A549 (cell line): ENCODE results near the gene FOLR1. TPM values are rescaled to one million over a fixed set of nuclear protein-coding genes. Genes with fewer than 3 reads are reported as not detected.
"Not testable (repeated sequence)": the region's sequence is repeated elsewhere in the genome, so short reads cannot be mapped to it uniquely, and the experiment has no call there.

Experiments used
- ATAC-seq, 2 experiments: fragments of 200-7000 bp in 1 of 2; fragments of >200 bp in 1 of 2; cut with Nextera tagmentation in 1 of 2; cut with Tn5 transposase in 1 of 2; 3 replicates each; pipeline versions ENCODE4 v1.8.0 to v1.9.1; 2018 to 2020; ENCODE audit warnings: mild to moderate bottlenecking in 1 of 2, moderate library complexity in 1 of 2
- CTCF ChIA-PET: fragments of 300-600 bp; sonication (Branson Sonifier 250); formaldehyde crosslinking; extraction: SDS; loops from one replicate; lab custom pipeline; 2021; ENCODE audit warnings: antibody characterized with exemption, inconsistent platforms; lab: Yijun Ruan, JAX
- POLR2A ChIA-PET: fragments of 350-600 bp; formaldehyde crosslinking; extraction: SDS; loops from one replicate; lab custom pipeline; 2021; ENCODE audit warnings: antibody characterized with exemption, inconsistent platforms; lab: Yijun Ruan, JAX
- DNase-seq, 2 experiments: peaks; one replicate each; pipeline versions ENCODE4 v3.0.0 to v3.0.0-alpha.2; 2011 to 2016; ENCODE audit warnings: low read depth in 1 of 2, low spot score in 1 of 2
- FAIRE-seq: peaks from 2 replicates; lab custom pipeline; 2011; peaks lifted over from hg19 to GRCh38; lab: Jason Lieb, UNC
- H3K27ac ChIP-seq, 2 experiments: fragments of >200 bp; sonication (Bioruptor Twin); formaldehyde crosslinking; 3 replicates each; pipeline ENCODE4 v1.5.1; 2016 to 2017
- H3K4me1 ChIP-seq: fragments of >200 bp; sonication (Bioruptor Twin); formaldehyde crosslinking; 3 replicates; pipeline ENCODE4 v1.6.1; 2016
- H3K4me2 ChIP-seq: fragments of >200 bp; sonication (Bioruptor Twin); formaldehyde crosslinking; 3 replicates; pipeline ENCODE4 v1.6.1; 2016
- H3K4me3 ChIP-seq: fragments of >200 bp; sonication (Bioruptor Twin); formaldehyde crosslinking; 3 replicates; pipeline ENCODE4 v1.5.1; 2016
- H3K9me3 ChIP-seq: fragments of >200 bp; sonication (Bioruptor Twin); formaldehyde crosslinking; 3 replicates; pipeline ENCODE4 v1.6.1; 2016
- BHLHE40 ChIP-seq: IDR thresholded peaks from 2 replicates; pipeline ENCODE4 v1.6.1; 2012; ENCODE audit warnings: low read depth, low read length, inconsistent platforms
- CHD2 ChIP-seq: fragments of 150-350 bp; IDR thresholded peaks from 2 replicates; pipeline ENCODE4 v1.6.1; 2014; ENCODE audit warnings: low read length; ENCODE audit not compliant: partially characterized antibody
- EHMT2 ChIP-seq: fragments of 200-600 bp; sonication (generic); IDR thresholded peaks from 2 replicates; pipeline ENCODE4 v1.6.1; 2016; ENCODE audit warnings: antibody characterized with exemption, low read depth, mild to moderate bottlenecking, moderate library complexity
- ESRRA ChIP-seq: fragments of 150-350 bp; IDR thresholded peaks from 2 replicates; pipeline ENCODE4 v1.6.1; 2014; ENCODE audit warnings: mild to moderate bottlenecking, low read length, borderline replicate concordance
- FOSB ChIP-seq: fragments of 250-450 bp; sonication (Bioruptor Pico); IDR thresholded peaks from 2 replicates; pipeline ENCODE4 v1.5.0; 2020; ENCODE audit warnings: mild to moderate bottlenecking, moderate library complexity
- FOSL2 ChIP-seq, 2 experiments: fragments of 450-650 bp in 1 of 2; fragments of >200 bp in 1 of 2; sonication (Bioruptor Twin) in 1 of 2; formaldehyde crosslinking; IDR thresholded peaks; 2 replicates each; pipeline versions ENCODE4 v1.5.0 to v1.6.1; 2016 to 2020; ENCODE audit warnings: mild to moderate bottlenecking in 1 of 2, moderate library complexity in 1 of 2
- HOXA7 ChIP-seq: fragments of 250-450 bp; sonication (Bioruptor Pico); IDR thresholded peaks from 2 replicates; pipeline ENCODE4 v1.5.0; 2020; ENCODE audit warnings: mild to moderate bottlenecking, moderate library complexity
- HOXB5 ChIP-seq: fragments of 250-450 bp; sonication (Bioruptor Pico); IDR thresholded peaks from 2 replicates; pipeline ENCODE4 v1.5.0; 2020; ENCODE audit warnings: mild to moderate bottlenecking, moderate library complexity
- JUNB ChIP-seq: fragments of >200 bp; sonication (Bioruptor Twin); formaldehyde crosslinking; IDR thresholded peaks from 2 replicates; pipeline ENCODE4 v1.6.1; 2016
- MAZ ChIP-seq: fragments of 150-350 bp; IDR thresholded peaks from 2 replicates; pipeline ENCODE4 v1.6.1; 2014; ENCODE audit warnings: antibody characterized with exemption, low read depth, low read length, borderline replicate concordance
- NR3C1 ChIP-seq: fragments of >200 bp; sonication (Bioruptor Twin); formaldehyde crosslinking; IDR thresholded peaks from 3 replicates; pipeline ENCODE4 v1.6.1; 2017
- POLR2AphosphoS2 ChIP-seq: conservative IDR thresholded peaks from 2 replicates; pipeline ENCODE4 v1.6.1; 2012; ENCODE audit warnings: low read length, improper control_type of control experiment, inconsistent platforms
- RCOR1 ChIP-seq: fragments of 150-350 bp; IDR thresholded peaks from 2 replicates; pipeline ENCODE4 v1.6.1; 2014; ENCODE audit warnings: antibody characterized with exemption, low read length, low read depth
- RNF2 ChIP-seq: fragments of 200-600 bp; sonication (generic); IDR thresholded peaks from 2 replicates; pipeline ENCODE4 v1.6.1; 2016; ENCODE audit warnings: low read depth, mild to moderate bottlenecking, antibody characterized with exemption, moderate library complexity, borderline replicate concordance
- SREBF2 ChIP-seq: fragments of 450-650 bp; IDR thresholded peaks from 2 replicates; pipeline ENCODE4 v1.6.1; 2014; ENCODE audit warnings: mild to moderate bottlenecking, moderate library complexity
- TFCP2L1 ChIP-seq: fragments of 250-450 bp; sonication (Bioruptor Pico); IDR thresholded peaks from 2 replicates; pipeline ENCODE4 v1.5.0; 2021; ENCODE audit warnings: mild to moderate bottlenecking
- TP53 ChIP-seq: fragments of 250-450 bp; sonication (Bioruptor Pico); IDR thresholded peaks from 2 replicates; pipeline ENCODE4 v1.5.0; 2021; ENCODE audit warnings: mild to moderate bottlenecking, moderate library complexity
- ZC3H11A ChIP-seq: fragments of 450-650 bp; IDR thresholded peaks from 2 replicates; pipeline ENCODE4 v1.6.1; 2014; ENCODE audit warnings: antibody characterized with exemption, mild to moderate bottlenecking
- ZSCAN20 ChIP-seq: fragments of 250-450 bp; sonication (Bioruptor Pico); IDR thresholded peaks from 2 replicates; pipeline ENCODE4 v1.8.0; 2022; ENCODE audit warnings: mild to moderate bottlenecking, moderate library complexity
- WGBS: methylation state at CpG from one replicate; pipeline ENCODE4 v1.1.6; 2017; ENCODE audit errors: missing lambda C conversion rate; 5-methylcytosine and 5-hydroxymethylcytosine counted together
- polyA plus RNA-seq, 4 experiments: library from polyadenylated mRNA; depleted of rRNA in 3 of 4; stranded (reverse); fragments of >200 nt; fragmentation: RNase III in 1 of 4; extraction: RNeasy Plus Mini Kit Qiagen cat#74134 plus additional on column Dnase treatment in 1 of 4; gene quantifications; 2 replicates in 3 of 4; 3 replicates in 1 of 4; pipeline ENCODE4 v1.2.3, GENCODE V29; 2011 to 2017
- TF ChIP-seq, protein P1 (sequence below): fragments of 250-450 bp; sonication (Bioruptor Pico); IDR thresholded peaks from 2 replicates; pipeline ENCODE4 v1.5.0; 2021; ENCODE audit warnings: mild to moderate bottlenecking, moderate library complexity, borderline replicate concordance
- TF ChIP-seq, protein P2 (sequence below): fragments of 250-450 bp; sonication (Bioruptor Pico); IDR thresholded peaks from 2 replicates; pipeline ENCODE4 v1.5.0; 2020; ENCODE audit warnings: low read depth, mild to moderate bottlenecking, moderate library complexity
- TF ChIP-seq, protein P3 (sequence below): IDR thresholded peaks from 2 replicates; pipeline ENCODE4 v1.6.1; 2012; ENCODE audit warnings: low read depth, borderline replicate concordance
- TF ChIP-seq, protein P4 (sequence below): fragments of >200 bp; sonication (Bioruptor Twin); formaldehyde crosslinking; IDR thresholded peaks from 3 replicates; pipeline ENCODE4 v1.5.1; 2016
- TF ChIP-seq, protein P5 (sequence below): fragments of >200 bp; sonication (Bioruptor Twin); formaldehyde crosslinking; IDR thresholded peaks from 2 replicates; pipeline ENCODE4 v1.6.1; 2016

Gene FOLR1
- polyA plus RNA-seq, 2 of the 4 experiments (the other 2 are of a cell fraction): 0.08 to 0.22 TPM

DNA sequence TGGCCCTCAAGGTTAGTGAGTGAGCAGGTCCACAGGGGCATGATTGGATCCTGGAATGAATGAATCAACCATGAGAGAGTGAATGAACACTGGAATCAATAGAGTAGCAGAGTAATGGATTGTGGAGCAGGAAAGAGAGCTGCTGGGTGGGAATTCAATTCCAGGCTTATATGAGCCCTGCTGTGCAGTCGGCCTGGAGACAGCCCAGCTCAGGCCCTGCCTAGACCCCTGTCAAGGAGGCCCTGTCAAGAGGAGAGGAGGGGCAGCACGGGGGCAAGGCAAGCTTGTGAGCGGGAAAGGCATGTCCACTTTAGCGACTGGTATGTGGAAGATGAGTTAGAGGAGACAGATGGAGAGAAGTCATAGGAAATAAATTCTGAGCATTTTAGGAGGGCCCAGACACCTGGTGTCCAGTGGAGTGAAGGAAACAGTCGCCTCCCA is 1.3 kb upstream of the FOLR1 start:
- ATAC-seq (no peak), FAIRE-seq (no peak), DNase-seq (no peak)
- 68% methylated on average over 5 of the region's 5 CpGs for WGBS
- CTCF ChIA-PET: interaction anchor here (0.7 to 2.3 kb wide), 8 partner anchors 14 to 243 kb away, joined by 3 to 5 read pairs (median 4); partner anchors contain the start of gene CLPB
- H3K4me3 ChIP-seq: no peak overlapping the region
- no peaks in the 10 kb centered on the region for H3K9me3 ChIP-seq
- H3K4me2 ChIP-seq: no peak overlapping the region
- H3K27ac ChIP-seq: no peak overlapping the region
- H3K4me1 ChIP-seq: no peaks in the 10 kb centered on the region
- TF ChIP-seq JUNB (no peak), MAZ (no peak), TFCP2L1 (no peak), HOXB5 (no peak), CHD2 (no peak), ZSCAN20 (CRISPR knock-in tag) (no peak), RCOR1 (no peak), ESRRA (no peak), SREBF2 (no peak), EHMT2 (no peak), FOSB (CRISPR knock-in tag) (no peak)
- TF ChIP-seq, protein P1, sequence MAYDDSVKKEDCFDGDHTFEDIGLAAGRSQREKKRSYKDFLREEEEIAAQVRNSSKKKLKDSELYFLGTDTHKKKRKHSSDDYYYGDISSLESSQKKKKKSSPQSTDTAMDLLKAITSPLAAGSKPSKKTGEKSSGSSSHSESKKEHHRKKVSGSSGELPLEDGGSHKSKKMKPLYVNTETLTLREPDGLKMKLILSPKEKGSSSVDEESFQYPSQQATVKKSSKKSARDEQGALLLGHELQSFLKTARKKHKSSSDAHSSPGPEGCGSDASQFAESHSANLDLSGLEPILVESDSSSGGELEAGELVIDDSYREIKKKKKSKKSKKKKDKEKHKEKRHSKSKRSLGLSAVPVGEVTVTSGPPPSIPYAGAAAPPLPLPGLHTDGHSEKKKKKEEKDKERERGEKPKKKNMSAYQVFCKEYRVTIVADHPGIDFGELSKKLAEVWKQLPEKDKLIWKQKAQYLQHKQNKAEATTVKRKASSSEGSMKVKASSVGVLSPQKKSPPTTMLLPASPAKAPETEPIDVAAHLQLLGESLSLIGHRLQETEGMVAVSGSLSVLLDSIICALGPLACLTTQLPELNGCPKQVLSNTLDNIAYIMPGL: no peak
- TF ChIP-seq, protein P2, sequence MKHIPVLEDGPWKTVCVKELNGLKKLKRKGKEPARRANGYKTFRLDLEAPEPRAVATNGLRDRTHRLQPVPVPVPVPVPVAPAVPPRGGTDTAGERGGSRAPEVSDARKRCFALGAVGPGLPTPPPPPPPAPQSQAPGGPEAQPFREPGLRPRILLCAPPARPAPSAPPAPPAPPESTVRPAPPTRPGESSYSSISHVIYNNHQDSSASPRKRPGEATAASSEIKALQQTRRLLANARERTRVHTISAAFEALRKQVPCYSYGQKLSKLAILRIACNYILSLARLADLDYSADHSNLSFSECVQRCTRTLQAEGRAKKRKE (CRISPR knock-in tag): no peak
- POLR2A ChIA-PET: no interaction called here

DNA sequence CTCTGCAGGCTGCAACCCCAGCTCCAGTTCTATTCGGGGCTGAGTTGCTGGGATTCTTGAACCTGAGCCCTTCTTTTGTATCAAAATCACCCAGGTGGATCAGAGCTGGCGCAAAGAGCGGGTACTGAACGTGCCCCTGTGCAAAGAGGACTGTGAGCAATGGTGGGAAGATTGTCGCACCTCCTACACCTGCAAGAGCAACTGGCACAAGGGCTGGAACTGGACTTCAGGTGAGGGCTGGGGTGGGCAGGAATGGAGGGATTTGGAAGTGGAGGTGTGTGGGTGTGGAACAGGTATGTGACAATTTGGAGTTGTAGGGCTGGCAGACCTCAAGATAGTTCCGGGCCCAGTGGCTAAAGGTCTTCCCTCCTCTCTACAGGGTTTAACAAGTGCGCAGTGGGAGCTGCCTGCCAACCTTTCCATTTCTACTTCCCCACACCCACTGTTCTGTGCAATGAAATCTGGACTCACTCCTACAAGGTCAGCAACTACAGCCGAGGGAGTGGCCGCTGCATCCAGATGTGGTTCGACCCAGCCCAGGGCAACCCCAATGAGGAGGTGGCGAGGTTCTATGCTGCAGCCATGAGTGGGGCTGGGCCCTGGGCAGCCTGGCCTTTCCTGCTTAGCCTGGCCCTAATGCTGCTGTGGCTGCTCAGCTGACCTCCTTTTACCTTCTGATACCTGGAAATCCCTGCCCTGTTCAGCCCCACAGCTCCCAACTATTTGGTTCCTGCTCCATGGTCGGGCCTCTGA is 3.8 kb downstream of the FOLR1 start:
- ChIA-PET POLR2A (no interaction called here), CTCF (interaction anchor here (8.9 kb wide), 1 partner anchor 11 kb away, joined by 61 read pairs; no protein-coding TSS in a partner anchor)
- WGBS: 78% methylated on average over 12 of the region's 12 CpGs
- DNase-seq: no peak
- no peak overlapping the region for H3K4me2 ChIP-seq
- H3K4me3 ChIP-seq: no peak overlapping the region
- H3K27ac ChIP-seq: no peak overlapping the region
- TF ChIP-seq BHLHE40 (no peak), JUNB (no peak), ZSCAN20 (CRISPR knock-in tag) (no peak), POLR2AphosphoS2 (no peak), HOXA7 (CRISPR knock-in tag) (no peak), RNF2 (no peak), RCOR1 (no peak), FOSL2 (IDR thresholded peaks at IDR 0.05) (no peak), FOSL2 (CRISPR knock-in tag; IDR thresholded peaks at IDR 0.05) (no peak), NR3C1 (no peak), SREBF2 (no peak), TP53 (CRISPR knock-in tag) (no peak), ZC3H11A (no peak)
- TF ChIP-seq, protein P3, sequence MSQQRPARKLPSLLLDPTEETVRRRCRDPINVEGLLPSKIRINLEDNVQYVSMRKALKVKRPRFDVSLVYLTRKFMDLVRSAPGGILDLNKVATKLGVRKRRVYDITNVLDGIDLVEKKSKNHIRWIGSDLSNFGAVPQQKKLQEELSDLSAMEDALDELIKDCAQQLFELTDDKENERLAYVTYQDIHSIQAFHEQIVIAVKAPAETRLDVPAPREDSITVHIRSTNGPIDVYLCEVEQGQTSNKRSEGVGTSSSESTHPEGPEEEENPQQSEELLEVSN: no peak
- TF ChIP-seq, protein P1: no peak
- TF ChIP-seq, protein P4, sequence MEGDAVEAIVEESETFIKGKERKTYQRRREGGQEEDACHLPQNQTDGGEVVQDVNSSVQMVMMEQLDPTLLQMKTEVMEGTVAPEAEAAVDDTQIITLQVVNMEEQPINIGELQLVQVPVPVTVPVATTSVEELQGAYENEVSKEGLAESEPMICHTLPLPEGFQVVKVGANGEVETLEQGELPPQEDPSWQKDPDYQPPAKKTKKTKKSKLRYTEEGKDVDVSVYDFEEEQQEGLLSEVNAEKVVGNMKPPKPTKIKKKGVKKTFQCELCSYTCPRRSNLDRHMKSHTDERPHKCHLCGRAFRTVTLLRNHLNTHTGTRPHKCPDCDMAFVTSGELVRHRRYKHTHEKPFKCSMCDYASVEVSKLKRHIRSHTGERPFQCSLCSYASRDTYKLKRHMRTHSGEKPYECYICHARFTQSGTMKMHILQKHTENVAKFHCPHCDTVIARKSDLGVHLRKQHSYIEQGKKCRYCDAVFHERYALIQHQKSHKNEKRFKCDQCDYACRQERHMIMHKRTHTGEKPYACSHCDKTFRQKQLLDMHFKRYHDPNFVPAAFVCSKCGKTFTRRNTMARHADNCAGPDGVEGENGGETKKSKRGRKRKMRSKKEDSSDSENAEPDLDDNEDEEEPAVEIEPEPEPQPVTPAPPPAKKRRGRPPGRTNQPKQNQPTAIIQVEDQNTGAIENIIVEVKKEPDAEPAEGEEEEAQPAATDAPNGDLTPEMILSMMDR: no peak
- TF ChIP-seq, protein P5, sequence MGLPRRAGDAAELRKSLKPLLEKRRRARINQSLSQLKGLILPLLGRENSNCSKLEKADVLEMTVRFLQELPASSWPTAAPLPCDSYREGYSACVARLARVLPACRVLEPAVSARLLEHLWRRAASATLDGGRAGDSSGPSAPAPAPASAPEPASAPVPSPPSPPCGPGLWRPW: no peak
- no peak for FAIRE-seq
- no peak for ATAC-seq
- no peaks in the 10 kb centered on the region for H3K4me1 ChIP-seq
- no peaks in the 10 kb centered on the region for H3K9me3 ChIP-seq

DNA sequence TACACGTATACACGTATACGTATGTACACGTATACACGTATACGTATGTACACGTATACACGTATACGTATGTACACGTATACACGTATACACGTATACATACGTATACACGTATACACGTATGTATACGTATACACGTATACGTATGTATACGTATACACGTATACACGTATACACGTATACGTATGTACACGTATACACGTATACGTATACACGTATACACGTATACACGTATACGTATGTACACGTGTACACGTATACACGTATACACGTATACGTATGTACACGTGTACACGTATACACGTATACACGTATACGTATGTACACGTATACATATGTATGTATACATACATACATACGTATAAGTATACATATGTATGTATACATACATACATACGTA is 9.5 kb downstream of the FOLR1 start:
- H3K4me3 ChIP-seq, H3K27ac ChIP-seq, H3K4me2 ChIP-seq, ATAC-seq, DNase-seq, CTCF ChIA-PET, H3K9me3 ChIP-seq, H3K4me1 ChIP-seq, POLR2A ChIA-PET: not testable (repeated sequence)
- peak; percentile 99 for FAIRE-seq
- 92% methylated on average over 43 of the region's 43 CpGs for WGBS
